GM21576 (cell line): ENCODE results near the gene SLC6A18.
"Not testable (repeated sequence)": the region's sequence is repeated elsewhere in the genome, so short reads cannot be mapped to it uniquely, and the experiment has no call there.

ENCODE experiments used
- ATAC-seq: cut with Tn5 transposase; IDR thresholded peaks from one replicate; pipeline ENCODE4 v1.9.1; 2021; ENCODE audit warnings: mild to moderate bottlenecking, moderate library complexity; ENCODE audit not compliant: unreplicated experiment

Gene SLC6A18

GRCh38 chr5:1249366-1250280 lies 24.4 kb downstream of the SLC6A18 start:
- ATAC-seq = no peak

- ATAC-seq = no peak
Observed at GRCh38 chr5:1251678-1252580, 26.7 kb downstream of the SLC6A18 start.

GRCh38 chr5:1252681-1253080 lies 27.5 kb downstream of the SLC6A18 start:
- no peak for ATAC-seq

GRCh38 chr5:1253456-1254105 lies 28.4 kb downstream of the SLC6A18 start:
- no peak for ATAC-seq

- ATAC-seq = no peak
Observed at GRCh38 chr5:1254196-1254595, 29.0 kb downstream of the SLC6A18 start.

GRCh38 chr5:1255081-1255561 lies 29.9 kb downstream of the SLC6A18 start:
- no peak for ATAC-seq

GRCh38 chr5:1256776-1257175 lies 31.6 kb downstream of the SLC6A18 start:
- ATAC-seq = no peak

- ATAC-seq = no peak
Observed at GRCh38 chr5:1257363-1257762, 32.2 kb downstream of the SLC6A18 start.

GRCh38 chr5:1257841-1258240 lies 32.7 kb downstream of the SLC6A18 start:
- ATAC-seq = no peak

GRCh38 chr5:1259806-1260480 lies 34.8 kb downstream of the SLC6A18 start:
- no peak for ATAC-seq

- no peak for ATAC-seq
Observed at GRCh38 chr5:1261643-1262042, 36.5 kb downstream of the SLC6A18 start.

- ATAC-seq = no peak
Observed at GRCh38 chr5:1262381-1262780, 37.2 kb downstream of the SLC6A18 start.

GRCh38 chr5:1264211-1264610 lies 39.0 kb downstream of the SLC6A18 start:
- no peak for ATAC-seq

- no peak for ATAC-seq
Observed at GRCh38 chr5:1265026-1265425, 39.8 kb downstream of the SLC6A18 start.

GRCh38 chr5:1265461-1266455 lies 40.6 kb downstream of the SLC6A18 start:
- ATAC-seq = no peak

GRCh38 chr5:1266791-1267190 lies 41.6 kb downstream of the SLC6A18 start:
- ATAC-seq = no peak

GRCh38 chr5:1267464-1267863 lies 42.3 kb downstream of the SLC6A18 start:
- not testable (repeated sequence) for ATAC-seq

- no peak for ATAC-seq
Observed at GRCh38 chr5:1268056-1268455, 42.9 kb downstream of the SLC6A18 start.

- no peak for ATAC-seq
Observed at GRCh38 chr5:1268666-1269065, 43.5 kb downstream of the SLC6A18 start.
